Parathyroid adenoma (tissue), 2 donors: ENCODE measurements around the gene PPIE.
A peak's percentile ranks its signal among the peaks of the same experiment; 100 is the strongest.

Experiments
- H2AFZ ChIP-seq: fragments of 300-600 bp; sonication (generic); one replicate; pipeline ENCODE4 v1.7.0; 2017; ENCODE audit warnings: antibody characterized with exemption, mild to moderate bottlenecking
- H3K27ac ChIP-seq: fragments of 300-600 bp; sonication (generic); one replicate; pipeline ENCODE4 v1.7.0; 2017
- H3K27me3 ChIP-seq: fragments of 300-600 bp; sonication (generic); one replicate; pipeline ENCODE4 v1.7.0; 2017; ENCODE audit warnings: low read length; ENCODE audit not compliant: control insufficient read depth, insufficient read depth
- H3K36me3 ChIP-seq: fragments of 300-600 bp; sonication (generic); one replicate; pipeline ENCODE4 v1.7.0; 2017; ENCODE audit warnings: low read length; ENCODE audit not compliant: control insufficient read depth, insufficient read depth
- H3K4me1 ChIP-seq: fragments of 300-600 bp; sonication (generic); one replicate; pipeline ENCODE4 v1.7.0; 2017; ENCODE audit warnings: control low read depth
- H3K4me2 ChIP-seq: fragments of 300-600 bp; sonication (generic); one replicate; pipeline ENCODE4 v1.7.0; 2017; ENCODE audit warnings: low read length
- H3K4me3 ChIP-seq: fragments of 300-600 bp; sonication (generic); one replicate; pipeline ENCODE4 v1.7.0; 2017; ENCODE audit warnings: low read depth, low read length
- H3K79me2 ChIP-seq: fragments of 300-600 bp; sonication (generic); one replicate; pipeline ENCODE4 v1.7.0; 2017; ENCODE audit warnings: control low read depth
- H3K9ac ChIP-seq: fragments of 300-600 bp; sonication (generic); one replicate; pipeline ENCODE4 v1.7.0; 2017; ENCODE audit warnings: mild to moderate bottlenecking
- H3K9me3 ChIP-seq: fragments of 300-600 bp; sonication (generic); one replicate; pipeline ENCODE4 v1.7.0; 2017; ENCODE audit warnings: low read length; ENCODE audit not compliant: control insufficient read depth
- TF ChIP-seq, protein P1 (sequence below): fragments of 300-600 bp; sonication (generic); IDR thresholded peaks from one replicate; pipeline ENCODE4 v1.7.0; 2017; ENCODE audit warnings: antibody characterized with exemption, mild to moderate bottlenecking
- donor health status: primary hyperparathyroidism.

The PPIE gene

DNA sequence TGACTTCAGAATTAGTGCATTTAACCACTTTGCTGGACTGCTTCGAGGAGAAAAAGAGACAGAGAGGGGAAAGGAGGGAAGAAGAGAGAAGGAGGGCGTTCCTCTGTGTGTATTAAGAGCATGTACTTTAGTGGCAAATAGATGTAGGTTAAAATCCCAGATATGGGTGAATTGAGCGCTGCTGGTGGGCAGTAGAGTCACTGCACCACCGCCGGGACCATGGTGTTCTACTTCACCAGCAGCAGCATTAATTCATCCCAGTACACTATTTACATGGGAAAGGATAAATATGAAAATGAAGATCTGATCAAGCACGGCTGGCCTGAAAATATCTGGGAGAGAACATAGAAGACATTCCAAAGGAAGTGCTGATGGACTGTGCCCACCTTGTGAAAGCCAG is 20.9 kb upstream of the PPIE start:
- no peak overlapping the region for H3K4me2 ChIP-seq
- no peaks in the 10 kb centered on the region for H3K4me1 ChIP-seq
- no peak overlapping the region for H3K4me3 ChIP-seq
- no peak overlapping the region for H3K27ac ChIP-seq
- H3K36me3 ChIP-seq: no peaks in the 10 kb centered on the region
- no peak overlapping the region for H3K9ac ChIP-seq
- H2AFZ ChIP-seq: no peak overlapping the region
- no peaks in the 10 kb centered on the region for H3K9me3 ChIP-seq
- TF ChIP-seq, protein P1, sequence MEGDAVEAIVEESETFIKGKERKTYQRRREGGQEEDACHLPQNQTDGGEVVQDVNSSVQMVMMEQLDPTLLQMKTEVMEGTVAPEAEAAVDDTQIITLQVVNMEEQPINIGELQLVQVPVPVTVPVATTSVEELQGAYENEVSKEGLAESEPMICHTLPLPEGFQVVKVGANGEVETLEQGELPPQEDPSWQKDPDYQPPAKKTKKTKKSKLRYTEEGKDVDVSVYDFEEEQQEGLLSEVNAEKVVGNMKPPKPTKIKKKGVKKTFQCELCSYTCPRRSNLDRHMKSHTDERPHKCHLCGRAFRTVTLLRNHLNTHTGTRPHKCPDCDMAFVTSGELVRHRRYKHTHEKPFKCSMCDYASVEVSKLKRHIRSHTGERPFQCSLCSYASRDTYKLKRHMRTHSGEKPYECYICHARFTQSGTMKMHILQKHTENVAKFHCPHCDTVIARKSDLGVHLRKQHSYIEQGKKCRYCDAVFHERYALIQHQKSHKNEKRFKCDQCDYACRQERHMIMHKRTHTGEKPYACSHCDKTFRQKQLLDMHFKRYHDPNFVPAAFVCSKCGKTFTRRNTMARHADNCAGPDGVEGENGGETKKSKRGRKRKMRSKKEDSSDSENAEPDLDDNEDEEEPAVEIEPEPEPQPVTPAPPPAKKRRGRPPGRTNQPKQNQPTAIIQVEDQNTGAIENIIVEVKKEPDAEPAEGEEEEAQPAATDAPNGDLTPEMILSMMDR: no peak
- H3K27me3 ChIP-seq: no peaks in the 10 kb centered on the region
- no peaks in the 10 kb centered on the region for H3K79me2 ChIP-seq

DNA sequence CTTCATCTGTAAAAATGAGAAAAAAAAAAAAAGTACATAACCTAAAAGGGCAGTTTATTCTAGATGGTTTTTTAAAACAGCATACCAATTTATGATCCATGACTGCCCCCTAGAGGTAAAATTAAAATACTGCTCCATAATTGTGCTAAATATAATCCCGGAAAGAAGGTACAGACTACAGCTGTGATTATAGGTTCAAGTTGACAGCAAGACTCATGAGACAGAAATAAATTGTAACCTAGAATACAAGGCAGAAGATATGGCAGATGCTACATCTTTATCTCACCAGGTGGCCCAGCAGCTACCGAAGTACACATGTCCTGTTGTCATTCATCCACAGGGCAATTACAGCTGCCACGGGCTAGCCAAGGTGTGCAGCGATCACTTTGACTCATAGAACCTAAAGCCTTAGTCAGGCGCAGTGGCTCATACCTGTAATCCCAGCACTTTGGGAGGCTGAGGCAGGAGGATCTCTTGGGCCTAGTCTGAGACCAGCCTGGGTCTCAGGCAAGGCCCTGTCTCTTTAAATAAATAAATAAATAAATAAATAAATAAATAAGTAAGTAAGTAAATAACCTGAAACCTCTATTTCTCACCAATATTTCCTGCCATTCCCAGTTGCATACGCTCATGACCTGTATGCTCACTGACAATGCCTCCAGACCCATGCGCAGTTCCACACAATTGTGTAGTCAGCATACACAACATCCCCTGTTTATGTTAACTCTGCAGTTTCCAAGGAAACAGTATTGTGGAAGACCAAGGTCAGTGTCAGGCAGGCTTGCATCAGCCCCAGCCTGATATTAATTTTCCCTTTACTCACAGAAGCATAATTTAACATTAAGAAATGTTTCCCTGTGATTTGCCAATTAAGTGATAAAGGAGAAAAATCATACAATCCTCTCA is 18.3 kb upstream of the PPIE start:
- no peak overlapping the region for H3K9ac ChIP-seq
- TF ChIP-seq, protein P1: peak; percentile 62
- H2AFZ ChIP-seq: no peak overlapping the region
- H3K27me3 ChIP-seq: no peaks in the 10 kb centered on the region
- no peak overlapping the region for H3K27ac ChIP-seq
- no peaks in the 10 kb centered on the region for H3K9me3 ChIP-seq
- no peak overlapping the region for H3K4me3 ChIP-seq
- no peaks in the 10 kb centered on the region for H3K36me3 ChIP-seq
- no peaks in the 10 kb centered on the region for H3K4me1 ChIP-seq
- no peaks in the 10 kb centered on the region for H3K79me2 ChIP-seq
- no peak overlapping the region for H3K4me2 ChIP-seq

DNA sequence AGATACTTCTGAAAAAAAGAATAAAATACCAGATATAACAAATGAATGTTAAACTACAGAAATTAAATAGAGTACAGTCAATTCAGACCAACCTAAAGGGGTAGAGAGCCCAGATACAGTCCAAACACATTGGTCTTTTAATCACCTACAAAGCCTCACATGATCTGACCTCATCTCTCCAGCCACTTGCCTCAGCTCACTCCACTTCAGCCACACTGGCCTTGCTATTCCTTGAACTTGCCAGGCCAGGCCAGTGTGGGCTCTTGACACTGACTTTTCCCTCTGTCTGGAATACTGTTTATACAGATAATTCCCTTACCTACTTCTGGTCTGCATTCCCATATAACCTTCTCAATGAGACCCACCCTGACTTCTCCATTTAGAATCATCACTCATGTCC is 17.0 kb upstream of the PPIE start:
- Histone ChIP-seq H3K4me1 (no peaks in the 10 kb centered on the region), H3K27me3 (no peaks in the 10 kb centered on the region), H3K4me3 (no peak overlapping the region), H3K36me3 (no peaks in the 10 kb centered on the region), H2AFZ (no peak overlapping the region), H3K9me3 (no peaks in the 10 kb centered on the region), H3K79me2 (no peaks in the 10 kb centered on the region), H3K9ac (no peak overlapping the region), H3K27ac (no peak overlapping the region), H3K4me2 (no peak overlapping the region)
- TF ChIP-seq, protein P1: no peak

DNA sequence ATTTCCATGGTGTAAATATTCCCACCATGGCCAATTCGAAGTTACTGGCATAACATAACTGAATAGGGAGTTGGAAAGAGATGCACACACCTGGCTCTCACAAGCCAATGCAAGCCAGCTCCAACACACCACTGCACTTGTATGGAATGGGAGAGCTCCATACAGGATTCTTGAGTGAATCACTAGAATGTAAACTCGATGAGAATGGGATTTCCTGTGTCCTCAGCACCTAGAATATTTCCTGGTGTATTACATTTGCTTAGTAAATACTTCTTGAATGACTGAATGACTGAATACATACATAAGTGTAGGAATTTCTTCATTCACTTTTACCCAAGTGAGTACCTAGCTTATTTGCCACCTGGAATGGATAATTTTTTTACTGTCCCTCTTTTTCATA is 16.2 kb upstream of the PPIE start:
- Histone ChIP-seq H3K4me2 (no peak overlapping the region), H3K4me1 (no peaks in the 10 kb centered on the region), H3K36me3 (no peaks in the 10 kb centered on the region), H3K9me3 (no peaks in the 10 kb centered on the region), H3K79me2 (no peaks in the 10 kb centered on the region), H3K27ac (no peak overlapping the region), H3K4me3 (no peak overlapping the region), H3K9ac (no peak overlapping the region), H2AFZ (no peak overlapping the region), H3K27me3 (no peaks in the 10 kb centered on the region)
- TF ChIP-seq, protein P1: no peak

DNA sequence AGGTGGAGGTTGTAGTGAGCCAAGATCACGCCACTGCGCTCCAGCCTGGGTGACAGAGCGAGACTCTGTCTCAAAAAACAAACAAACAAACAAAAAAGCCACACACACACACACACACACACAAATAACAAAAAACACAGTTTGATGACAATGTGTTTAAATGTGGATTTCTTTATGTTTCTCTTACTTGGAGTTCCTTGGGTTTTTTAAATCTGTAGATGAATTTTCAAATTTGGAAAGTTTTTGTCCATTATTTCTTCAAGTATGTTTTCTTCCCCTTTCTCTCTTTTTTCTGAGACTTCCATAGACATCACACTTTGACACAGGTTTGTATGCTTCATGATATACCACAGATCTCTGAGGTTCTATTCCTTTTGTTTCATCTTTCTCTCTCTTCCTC is 12.1 kb upstream of the PPIE start:
- Histone ChIP-seq H3K4me3 (no peak overlapping the region), H2AFZ (no peak overlapping the region), H3K9ac (no peak overlapping the region), H3K27ac (no peak overlapping the region), H3K36me3 (no peaks in the 10 kb centered on the region), H3K4me2 (no peak overlapping the region), H3K9me3 (no peaks in the 10 kb centered on the region), H3K79me2 (no peaks in the 10 kb centered on the region), H3K4me1 (no peaks in the 10 kb centered on the region), H3K27me3 (no peaks in the 10 kb centered on the region)
- TF ChIP-seq, protein P1: no peak
